Ureter (tissue), 1 donor: ENCODE measurements around the gene DSCAML1. TPM values are rescaled to one million over a fixed set of nuclear protein-coding genes. Genes with fewer than 3 reads are reported as not detected.
"Not testable (repeated sequence)": the region's sequence is repeated elsewhere in the genome, so short reads cannot be mapped to it uniquely, and the experiment has no call there.

Source experiments
- DNase-seq: peaks from one replicate; pipeline ENCODE4 v3.0.0-alpha.2; 2020; ENCODE audit warnings: low spot score
- total RNA-seq: library from RNA; stranded (reverse); gene quantifications from one replicate; pipeline ENCODE4 v1.2.4, GENCODE V29; 2023
- donor health status: DM: yes; HTN: yes; CAD: no.

The DSCAML1 gene
- total RNA-seq, 1 donor from 2014 or later = 0.81 TPM

DNA sequence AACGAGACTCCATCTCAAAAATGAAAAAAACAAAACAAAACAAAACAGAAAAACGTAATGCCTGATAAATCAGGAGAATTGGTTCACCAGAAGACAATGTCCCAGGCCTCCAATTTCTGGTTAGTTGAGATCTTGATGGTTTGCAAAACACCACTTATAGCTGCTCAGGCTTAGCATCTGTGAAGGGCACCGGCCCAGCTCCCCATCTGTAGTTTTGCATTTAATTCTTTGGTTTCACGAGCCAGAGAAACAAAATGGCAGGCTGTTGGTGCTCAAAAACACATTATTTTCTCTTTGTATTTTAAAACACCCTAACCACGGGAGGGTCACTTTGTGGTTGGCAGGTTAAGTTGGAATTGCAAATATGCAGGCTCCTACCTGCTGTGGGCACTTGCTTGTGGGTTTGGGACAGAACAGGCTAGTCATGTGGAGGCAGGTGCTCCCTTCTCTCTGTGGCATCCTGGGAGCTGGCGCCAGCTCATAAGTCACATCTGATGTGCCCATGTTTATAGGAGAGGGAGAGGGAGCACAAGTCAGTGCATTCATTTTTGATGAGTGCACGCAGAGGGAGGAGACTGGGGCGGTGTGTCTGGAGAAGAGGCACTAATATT lies 323.4 kb downstream of the DSCAML1 start:
- no peak for DNase-seq

DNA sequence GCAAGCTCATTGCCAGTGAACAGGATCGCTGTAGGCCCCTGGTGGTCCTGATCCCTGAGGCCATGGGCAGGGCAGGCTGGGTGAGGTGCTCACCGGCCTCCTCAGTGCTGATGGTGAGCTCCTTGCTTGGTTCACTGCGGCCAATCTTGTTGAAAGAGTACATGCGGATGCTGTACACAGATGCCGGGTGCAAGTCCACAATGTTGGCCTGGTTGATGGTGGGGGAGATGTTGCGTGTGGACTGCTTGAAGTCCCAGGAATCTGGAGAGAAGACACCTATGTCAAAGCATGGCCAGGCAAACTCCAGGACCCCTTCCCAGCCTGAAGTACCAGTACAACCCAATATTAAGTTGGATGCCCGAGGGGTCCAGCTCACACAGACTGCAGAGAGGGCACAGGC lies 325.2 kb downstream of the DSCAML1 start:
- no peak for DNase-seq

DNA sequence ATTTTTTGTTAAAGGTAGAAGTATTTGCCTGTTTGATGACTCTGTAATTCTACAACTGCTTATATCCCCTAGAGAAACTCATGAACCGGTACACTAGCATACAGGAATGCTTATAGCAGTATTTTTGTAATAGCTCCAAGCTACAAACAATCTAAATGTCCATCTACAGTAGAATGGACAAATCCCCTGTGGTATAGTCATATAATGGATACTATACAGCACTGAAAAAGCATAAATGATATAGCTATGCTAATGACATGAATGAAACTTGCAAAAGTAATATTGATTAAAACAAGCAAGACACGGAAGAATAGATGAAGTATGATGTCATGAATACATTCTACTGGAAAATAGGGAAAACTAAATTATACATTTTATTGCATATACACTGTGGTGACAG lies 326.4 kb downstream of the DSCAML1 start:
- DNase-seq = no peak

DNA sequence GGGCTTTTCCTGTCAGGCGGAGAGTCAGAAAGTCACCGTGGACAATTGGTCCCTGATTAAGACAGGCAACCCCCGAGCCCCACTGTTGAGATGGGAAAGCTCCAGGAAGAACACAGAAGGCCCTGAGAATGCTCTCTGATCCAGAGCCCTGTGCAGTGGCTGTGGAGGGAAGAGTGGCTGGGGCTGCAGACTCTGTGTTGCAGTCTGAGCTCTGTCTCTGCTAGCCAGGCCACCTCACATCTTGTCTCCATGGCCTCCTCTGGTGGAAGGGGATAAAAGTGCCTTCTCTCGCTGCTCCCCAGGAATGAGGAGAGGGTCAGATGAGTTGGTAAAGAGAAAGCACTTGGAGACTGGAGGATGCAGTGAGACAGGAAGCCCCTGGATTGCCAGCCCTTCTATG lies 328.1 kb downstream of the DSCAML1 start:
- DNase-seq = no peak

DNA sequence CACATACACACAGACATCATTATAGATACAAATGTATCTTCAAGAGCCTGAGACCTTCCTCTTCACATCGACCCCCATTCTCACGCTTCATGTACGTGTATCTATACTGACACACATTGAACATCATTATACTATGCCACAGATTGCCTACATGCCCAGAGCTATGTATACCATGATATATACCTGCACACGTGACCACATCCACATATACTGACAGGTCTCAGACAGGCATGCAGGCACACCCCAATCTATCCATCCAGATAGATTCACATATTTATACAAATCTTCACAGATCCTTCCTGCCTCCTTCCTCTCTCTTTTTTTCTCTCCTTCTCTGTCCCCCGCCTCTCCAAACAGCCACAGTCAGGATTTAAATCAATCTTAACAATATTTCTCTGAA lies 329.2 kb downstream of the DSCAML1 start:
- no peak for DNase-seq

DNA sequence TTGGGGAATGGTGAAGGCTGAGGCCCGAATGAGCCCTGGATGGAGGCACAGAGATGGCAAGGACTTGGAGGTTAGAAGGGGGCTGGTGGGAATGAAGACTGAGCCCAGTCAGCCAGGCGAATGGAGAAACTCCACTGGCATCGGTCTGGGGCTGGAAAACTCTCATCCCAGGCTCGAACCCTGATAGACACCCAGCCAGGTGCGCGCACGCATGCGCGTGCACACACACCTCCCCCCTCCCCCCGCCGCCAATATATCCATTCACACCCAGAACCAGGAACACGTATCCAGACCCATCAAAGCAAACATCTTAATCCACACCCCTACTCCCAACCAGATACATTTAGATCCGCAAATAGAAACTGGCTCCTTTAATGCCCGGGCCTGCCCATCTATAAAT lies 330.1 kb downstream of the DSCAML1 start:
- no peak for DNase-seq

DNA sequence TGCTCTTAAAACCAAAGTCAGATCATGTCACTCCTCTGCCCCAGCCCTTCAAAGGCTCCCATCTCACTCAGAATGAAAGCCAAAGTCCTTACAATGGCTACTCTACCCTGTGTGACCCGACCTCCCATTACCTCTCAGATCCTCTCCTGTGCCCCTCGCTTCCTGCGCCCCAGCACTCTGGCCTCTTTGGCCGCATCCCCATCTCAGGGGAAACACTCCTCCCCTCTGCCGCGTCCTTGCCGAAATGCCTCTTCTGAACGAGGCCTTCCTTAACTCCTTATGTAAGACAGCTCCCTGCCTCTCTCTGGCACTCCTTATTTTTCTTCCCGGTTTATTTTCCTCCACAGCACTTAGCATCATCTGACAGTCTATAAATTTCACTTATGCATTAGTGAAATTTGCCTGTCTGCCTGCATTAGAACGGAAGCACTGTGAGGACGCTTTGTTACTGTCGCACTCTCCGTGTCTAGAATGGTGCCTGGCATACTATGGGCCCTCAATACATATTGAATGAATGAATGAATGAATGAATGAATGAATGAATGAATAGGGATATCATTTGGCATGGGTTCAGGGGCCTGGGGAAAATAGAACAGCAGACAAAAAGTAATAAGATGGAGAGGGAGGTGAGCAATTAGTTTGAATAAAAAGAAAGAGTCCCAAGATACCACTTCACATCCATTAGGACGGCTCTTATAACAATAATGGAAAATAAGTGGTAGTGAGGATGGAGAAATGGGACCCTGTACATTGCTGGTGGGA lies 331.6 kb downstream of the DSCAML1 start:
- no peak for DNase-seq

DNA sequence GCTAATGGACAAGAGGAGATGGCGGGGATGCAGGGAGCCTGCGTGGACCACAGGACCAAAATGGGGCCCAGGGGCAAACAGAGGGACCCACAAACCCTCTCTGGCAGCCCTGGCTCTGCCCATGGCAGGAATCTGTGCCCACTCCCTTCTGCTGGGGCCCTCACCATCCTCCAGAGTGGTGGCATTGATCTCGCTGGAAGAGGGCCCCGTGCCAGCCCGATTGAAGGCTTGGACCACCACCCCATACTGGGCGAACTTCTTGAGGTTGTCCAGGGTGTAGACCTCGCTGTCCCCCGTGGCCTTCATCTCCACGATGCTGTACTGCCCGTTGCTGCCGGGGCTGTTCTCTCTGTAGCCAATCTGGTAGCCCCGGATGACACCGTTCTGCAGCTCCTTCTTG lies 332.2 kb downstream of the DSCAML1 start:
- no peak for DNase-seq

DNA sequence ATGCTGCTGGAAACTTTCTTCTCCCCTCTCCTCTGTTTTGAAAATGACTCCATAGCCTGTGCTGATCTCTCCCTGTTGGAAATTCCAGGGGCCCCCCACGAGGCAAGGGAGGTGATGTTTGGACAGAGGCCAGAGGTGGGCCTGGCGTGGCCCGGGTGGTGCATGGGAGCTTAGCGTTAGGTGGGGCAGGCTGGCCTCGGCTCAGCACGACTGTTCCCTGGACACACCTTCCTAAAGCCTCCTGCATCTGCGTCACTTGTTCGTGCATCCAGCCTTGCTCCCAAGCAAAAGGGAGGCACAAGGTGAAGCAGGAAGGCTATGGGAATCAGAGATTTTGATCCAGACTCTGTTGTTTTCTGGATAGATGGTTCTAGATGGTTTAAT lies 334.2 kb downstream of the DSCAML1 start:
- no peak for DNase-seq

DNA sequence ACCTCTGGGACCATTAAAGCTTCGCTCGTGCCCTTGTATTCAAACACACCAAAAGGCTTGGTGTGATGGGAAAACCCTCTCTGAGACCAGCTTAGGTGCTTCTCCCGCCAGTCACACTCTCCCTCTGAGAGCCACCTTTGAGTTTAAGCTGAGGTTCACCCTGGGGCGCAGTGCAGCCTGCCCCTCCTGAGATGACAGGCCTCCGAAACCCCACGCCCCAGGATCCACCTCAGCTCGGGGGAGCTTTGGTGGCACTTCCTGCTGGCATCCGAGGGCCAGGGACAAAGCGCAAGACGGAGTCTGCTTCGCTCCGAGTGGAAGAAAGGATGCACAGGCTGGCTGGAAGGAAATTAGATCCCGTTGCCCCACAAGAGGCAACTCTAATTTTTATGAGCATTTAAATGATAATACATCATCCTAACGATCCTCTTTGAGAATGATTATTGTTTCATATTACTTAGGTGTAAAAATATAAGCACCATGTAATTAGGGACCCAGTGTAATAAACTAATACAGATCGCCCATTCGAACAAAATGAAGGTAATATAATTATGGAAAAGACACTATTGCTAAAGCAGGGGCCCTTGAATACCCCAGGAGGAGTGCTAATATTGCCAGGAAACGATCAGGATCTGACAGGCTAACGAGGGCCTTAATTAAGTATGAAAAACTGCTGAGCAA lies 334.7 kb downstream of the DSCAML1 start:
- DNase-seq = no peak

DNA sequence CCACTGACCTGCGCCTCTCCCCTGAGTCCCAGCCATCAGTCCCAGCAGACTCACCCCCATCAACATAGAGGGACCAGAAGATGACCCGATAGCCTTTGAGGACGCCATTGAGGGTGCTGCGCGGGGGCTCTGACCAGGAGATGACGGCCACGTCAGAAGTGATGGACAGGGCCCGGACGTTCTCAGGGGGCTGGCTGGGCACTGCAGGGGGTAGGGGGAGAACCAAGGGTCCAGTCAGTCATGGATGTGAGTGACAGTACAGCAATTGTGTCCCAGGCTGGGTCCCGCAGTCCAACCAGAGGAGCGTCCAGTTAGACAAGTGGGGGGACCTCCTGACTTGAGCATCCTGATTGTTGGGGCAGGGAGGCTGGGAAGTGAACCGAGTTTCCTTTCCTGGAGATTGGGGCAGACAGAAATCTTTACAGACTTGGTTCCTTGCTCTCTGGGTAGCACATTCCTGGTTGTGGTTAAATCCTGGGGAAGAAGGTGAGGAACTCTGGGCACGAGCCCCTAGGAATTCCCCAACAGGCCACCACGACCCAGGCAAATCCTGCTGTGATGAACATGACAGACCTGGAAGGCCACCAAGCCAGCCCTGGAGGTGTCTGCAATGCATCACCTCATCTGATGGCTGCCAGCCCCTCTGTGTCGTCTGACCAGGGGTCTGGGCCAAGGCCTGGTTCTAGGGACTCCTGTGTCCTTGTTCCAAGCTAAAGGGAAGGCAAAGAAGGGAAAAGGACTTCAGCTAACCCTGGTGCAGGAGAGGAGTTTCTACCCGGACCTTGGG lies 335.4 kb downstream of the DSCAML1 start:
- no peak for DNase-seq

DNA sequence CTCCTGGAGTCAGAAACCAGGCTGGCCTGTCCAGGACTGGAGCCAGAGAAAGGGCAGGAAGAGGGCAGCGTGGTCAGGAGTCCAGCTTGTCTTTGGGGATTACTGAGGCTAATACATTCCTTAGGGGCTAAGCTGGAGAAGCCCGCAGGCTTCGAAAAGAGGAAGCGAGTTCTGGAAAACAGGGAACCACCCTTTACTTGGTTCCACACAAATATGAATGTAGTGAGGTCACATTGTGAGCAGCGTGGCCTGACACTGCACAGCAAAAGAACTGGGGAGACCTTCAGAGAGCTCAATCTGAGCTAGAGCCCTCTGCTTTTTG lies 337.1 kb downstream of the DSCAML1 start:
- DNase-seq = no peak

DNA sequence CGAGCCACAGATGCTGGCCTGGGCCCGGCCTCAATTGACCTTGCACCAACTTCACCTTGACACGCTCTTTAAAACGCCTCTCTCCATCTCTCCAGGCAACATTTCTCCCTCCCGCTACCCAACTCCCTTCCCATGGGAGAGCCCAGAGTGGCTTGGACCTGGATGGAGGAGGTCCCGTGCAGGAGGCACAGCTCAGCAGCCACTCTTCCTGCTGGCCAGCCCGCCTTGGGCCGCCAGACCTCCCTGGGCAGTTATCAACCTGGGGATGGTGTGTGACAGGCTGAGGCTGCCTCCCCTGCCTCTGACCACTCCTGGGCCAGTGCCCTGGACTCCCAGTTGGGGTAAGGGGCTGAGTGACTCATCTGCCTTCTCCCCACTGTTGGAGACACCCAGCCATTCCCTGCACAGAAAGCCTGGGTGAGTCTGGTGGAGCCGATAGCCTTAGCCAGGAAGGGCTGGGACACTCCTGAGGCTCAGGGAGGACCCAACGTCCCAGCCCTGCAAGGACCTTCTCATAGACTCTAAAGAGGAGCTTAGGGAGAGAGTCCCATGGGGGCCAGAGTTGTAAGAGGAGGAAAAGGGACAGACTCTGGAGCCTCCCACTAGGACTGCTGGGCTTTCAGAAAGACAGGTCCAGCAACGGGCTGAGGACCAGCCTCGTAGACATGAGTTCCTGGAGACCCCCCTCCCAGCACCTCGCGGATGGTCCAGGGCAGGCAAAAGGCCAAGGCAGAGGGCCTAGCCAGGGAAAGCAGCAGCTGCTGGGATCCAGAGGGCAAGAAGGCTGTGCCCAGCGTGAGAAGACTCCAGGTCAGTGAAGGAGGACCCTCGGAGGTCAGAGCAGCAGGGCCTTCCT lies 337.7 kb downstream of the DSCAML1 start:
- DNase-seq = no peak

DNA sequence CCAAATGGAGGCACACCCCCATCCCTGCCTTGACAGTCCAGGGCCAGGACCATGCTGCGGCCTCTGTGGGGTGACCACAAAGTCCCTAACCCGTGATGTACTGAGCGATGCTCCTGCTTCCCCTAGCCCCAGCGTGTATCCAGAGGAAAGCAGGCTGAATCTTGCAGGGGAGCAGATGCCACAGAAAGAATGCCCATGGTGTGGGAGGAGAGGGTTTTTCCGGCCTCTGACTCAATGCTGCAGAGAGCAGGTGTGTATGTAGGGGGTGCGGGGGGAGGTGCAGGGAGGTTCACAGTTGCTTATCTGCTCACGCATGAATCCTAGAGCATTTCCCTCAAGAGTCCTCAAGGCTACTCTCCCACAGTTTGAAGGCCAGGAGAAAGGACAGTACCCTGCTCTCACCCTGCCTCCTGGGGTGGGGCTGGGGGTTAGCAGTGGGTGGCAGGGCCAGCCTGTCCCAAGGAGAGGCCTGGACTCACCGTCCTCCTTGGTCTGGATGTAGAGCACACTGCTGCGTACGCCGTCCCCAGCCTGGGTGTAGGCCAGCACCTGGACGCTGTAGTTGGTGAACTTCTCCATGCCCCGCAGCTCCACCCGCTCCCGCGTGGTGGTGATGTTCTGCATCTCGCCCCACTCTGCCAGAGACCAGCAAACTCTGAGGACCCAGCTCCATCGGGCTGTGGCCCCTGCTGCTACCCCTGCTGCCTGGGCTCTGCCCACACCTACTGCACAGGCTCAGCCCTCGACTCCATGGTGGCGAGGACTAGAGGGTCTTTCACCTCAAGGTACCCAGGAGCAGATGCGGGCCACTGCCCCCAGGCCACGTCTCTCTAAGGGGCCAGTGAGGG lies 338.5 kb downstream of the DSCAML1 start:
- DNase-seq = no peak

DNA sequence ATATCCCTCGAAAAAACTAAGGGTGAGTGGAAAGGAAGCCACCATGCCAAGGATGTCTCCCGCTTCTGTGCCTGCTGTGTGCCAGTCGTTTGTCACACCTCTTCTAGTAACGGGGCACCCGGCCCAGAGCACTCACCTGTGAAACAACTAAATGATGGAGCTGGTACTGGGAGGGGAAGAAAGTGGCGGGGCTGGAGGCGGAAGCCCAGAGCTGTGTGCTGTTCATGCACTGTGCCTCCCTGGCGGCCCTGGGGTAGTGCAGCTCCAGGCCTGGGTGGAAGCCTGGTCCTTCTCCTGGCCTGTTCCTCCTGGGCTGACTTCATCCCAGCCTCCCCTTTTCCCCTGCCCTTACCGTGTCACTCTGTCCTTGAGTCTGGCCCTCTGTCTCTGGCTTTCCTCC lies 339.2 kb downstream of the DSCAML1 start:
- DNase-seq = peak; percentile 35

DNA sequence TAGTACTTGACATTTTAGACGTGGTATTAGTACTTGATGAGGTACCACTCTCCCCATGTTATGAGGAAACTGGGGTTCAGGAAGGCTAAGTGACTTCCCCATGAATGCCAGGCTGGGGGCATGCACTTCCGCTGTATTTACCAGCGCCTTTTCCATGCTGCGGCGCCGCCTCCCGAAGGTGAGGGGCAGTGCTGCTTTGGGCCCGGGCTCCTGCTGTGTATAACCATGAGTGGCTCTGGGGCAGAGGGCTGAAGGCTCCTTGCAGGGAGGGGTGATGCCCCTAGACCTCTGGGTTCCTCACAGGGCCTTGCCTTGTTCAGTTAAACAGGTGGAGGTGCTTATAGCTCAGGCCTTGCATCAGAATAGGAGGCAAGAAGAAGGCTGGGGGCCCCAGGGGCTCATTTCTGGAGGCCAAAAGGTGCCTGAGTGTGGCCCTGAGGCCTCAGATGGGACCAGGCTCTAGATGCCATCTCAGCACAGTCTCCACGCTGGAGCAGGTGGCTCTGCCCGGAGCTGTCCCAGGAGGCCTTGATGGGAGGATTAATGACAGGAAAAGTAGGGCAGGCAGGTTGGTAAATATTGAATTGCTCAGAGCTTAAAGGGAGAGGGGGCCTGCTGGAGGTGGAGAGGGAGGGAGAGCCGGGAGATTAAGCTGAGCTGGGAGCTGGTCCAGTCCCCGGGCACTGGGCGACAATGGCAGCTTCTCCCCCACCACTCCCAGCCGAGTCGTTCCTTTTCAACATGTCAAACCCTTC lies 339.8 kb downstream of the DSCAML1 start:
- DNase-seq = no peak

DNA sequence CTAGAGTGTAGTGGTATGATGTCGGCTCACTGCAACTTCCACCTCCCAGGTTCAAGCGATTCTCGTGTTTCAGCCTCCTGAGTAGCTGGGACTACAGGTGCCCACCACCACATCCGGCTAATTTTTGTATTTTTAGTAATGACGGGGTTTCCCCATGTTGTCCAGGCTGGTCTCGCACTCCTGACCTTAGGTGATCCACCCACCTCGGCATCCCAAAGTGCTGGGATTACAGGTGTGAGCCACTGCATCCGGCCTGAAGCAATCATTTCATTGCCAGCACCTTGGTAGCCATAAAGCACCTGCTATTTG lies 340.3 kb downstream of the DSCAML1 start:
- not testable (repeated sequence) for DNase-seq

DNA sequence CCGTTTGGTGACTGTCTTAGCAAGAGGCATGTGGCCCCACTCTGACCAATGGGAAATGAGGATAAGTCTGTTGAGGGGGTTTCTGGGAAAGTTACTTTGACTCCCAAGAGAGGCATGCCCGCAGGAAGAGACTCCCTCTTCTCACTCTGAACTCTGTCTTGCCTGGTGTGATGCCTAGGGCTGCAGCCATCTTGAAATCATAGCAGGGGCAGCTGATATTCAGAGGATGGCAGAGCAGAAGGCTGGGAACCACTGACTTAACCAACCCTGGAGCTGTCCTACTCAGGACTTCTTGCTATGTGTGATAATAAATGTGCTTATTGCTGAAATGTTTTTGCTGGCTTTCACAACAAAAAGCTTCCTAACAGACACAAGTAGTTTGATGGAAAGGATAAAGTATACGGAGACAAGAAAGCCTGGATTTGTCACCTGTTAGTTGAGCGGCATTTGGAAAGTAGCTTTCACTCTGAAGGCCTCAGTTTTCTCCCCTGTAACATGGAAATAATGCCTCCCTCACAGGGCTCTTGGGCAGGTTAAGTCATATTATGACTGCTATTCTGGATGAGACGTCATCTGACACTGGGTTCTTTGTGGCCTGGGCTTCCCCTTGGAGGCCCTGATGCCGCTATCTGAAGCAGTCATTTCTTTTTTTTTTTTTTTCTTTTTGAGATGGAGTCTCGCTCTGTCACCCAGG lies 340.8 kb downstream of the DSCAML1 start:
- DNase-seq = no peak

DNA sequence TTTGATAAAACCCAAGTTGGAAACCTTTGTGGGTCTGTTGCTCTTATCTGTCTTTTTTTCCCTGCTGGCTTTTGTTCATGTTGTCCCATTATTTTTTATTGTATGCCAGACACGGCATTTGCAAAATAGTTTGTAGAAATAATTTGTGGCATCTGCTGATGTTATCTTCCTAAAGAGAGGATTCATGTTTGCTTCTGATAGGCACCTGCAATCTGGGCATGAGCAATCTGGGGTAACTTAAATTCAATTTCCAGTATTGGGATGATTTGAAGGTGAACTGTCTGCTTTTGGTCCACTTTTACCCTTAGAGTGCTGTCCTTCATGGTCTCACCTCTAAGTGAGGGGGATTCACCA lies 342.5 kb downstream of the DSCAML1 start:
- DNase-seq = no peak
